GM12878 (cell line): ENCODE results near the gene THTPA.
"Not testable (repeated sequence)": the region's sequence is repeated elsewhere in the genome, so short reads cannot be mapped to it uniquely, and the experiment has no call there.

Experiments
- CTCF ChIP-seq, 3 experiments: IDR thresholded peaks in 2 of 3; conservative IDR thresholded peaks in 1 of 3; 2 replicates each; pipeline ENCODE4 v1.5.1; 2011; ENCODE audit warnings: low read depth in 3 of 3, low read length in 3 of 3, mild to moderate bottlenecking in 3 of 3, control low read depth in 2 of 3, moderate library complexity in 2 of 3, inconsistent platforms in 1 of 3, mixed read lengths in 1 of 3; ENCODE audit not compliant: control insufficient read depth in 2 of 3, insufficient read depth in 1 of 3; ENCODE audit errors: extremely low read depth in 1 of 3
- ESRRA ChIP-seq: IDR thresholded peaks from 2 replicates; pipeline ENCODE4 v1.6.1; 2012; ENCODE audit warnings: mild to moderate bottlenecking, low read length, improper control_type of control experiment
- HCFC1 ChIP-seq: fragments of 150-350 bp; IDR thresholded peaks from 2 replicates; pipeline ENCODE4 v1.6.1; 2014; ENCODE audit warnings: low read length
- MXI1 ChIP-seq: fragments of 150-350 bp; IDR thresholded peaks from 2 replicates; pipeline ENCODE4 v1.6.1; 2011; ENCODE audit warnings: low read depth, mild to moderate bottlenecking, inconsistent platforms, low read length, improper control_type of control experiment
- NR2C2 ChIP-seq: IDR thresholded peaks from 2 replicates; pipeline ENCODE4 v1.6.1; 2011; ENCODE audit warnings: borderline replicate concordance, low read depth; ENCODE audit not compliant: control insufficient read depth, insufficient read length
- POLR2AphosphoS2 ChIP-seq: IDR thresholded peaks from 2 replicates; pipeline ENCODE4 v1.6.1; 2011; ENCODE audit warnings: low read depth, mild to moderate bottlenecking, low read length, improper control_type of control experiment, moderate library complexity
- SMC3 ChIP-seq: IDR thresholded peaks from 2 replicates; pipeline ENCODE4 v1.6.1; 2011; ENCODE audit warnings: low read length, improper control_type of control experiment, borderline replicate concordance
- STAT1 ChIP-seq: fragments of 450-650 bp; conservative IDR thresholded peaks from 2 replicates; pipeline ENCODE4 v1.6.1; 2014; ENCODE audit warnings: antibody characterized with exemption, mild to moderate bottlenecking
- YY1 ChIP-seq: IDR thresholded peaks from 2 replicates; pipeline ENCODE4 v1.6.1; 2011; ENCODE audit warnings: low read depth, mild to moderate bottlenecking, low read length
- ZNF274 ChIP-seq: IDR thresholded peaks from one replicate; pipeline ENCODE4 v1.8.0; 2011; ENCODE audit not compliant: insufficient read length, insufficient read depth
- TF ChIP-seq, protein P1 (sequence below): IDR thresholded peaks from 2 replicates; pipeline ENCODE4 v1.6.1; 2012; ENCODE audit warnings: low read depth, low read length, improper control_type of control experiment
- TF ChIP-seq, protein P2 (sequence below): IDR thresholded peaks from 2 replicates; pipeline ENCODE4 v1.6.1; 2012; ENCODE audit warnings: low read depth, low read length, improper control_type of control experiment

DNA sequence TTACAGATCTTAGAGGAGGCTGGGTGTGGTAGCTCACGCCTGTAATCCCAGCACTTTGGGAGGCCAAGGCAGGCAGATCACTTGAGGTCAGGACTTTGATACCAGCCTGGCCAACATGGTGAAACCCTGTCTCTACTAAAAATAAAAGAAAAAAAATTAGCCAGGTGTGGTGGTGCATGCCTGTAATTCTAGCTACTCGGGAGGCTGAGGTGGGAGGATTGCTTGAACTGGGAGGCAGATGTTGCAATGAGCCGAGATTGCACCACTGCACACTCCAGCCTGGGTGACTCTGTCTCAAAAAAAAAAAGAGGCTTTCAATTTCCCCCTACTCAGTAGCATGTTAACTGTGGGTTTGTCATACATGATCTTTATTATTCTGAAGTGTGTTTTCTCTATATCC is 38.1 kb downstream of the THTPA start:
- not testable (repeated sequence) for TF ChIP-seq NR2C2; YY1; ESRRA; HCFC1; SMC3; CTCF (IDR thresholded peaks at IDR 0.05 in 2 of 3, conservative IDR thresholded peaks at IDR 0.05 in 1 of 3; ENCODE audit: control insufficient read depth in 2 of 3, extremely low read depth in 1 of 3, insufficient read depth in 1 of 3, low read depth in 3 of 3, low read length in 3 of 3); MXI1; STAT1; POLR2AphosphoS2; ZNF274
- TF ChIP-seq, protein P1, sequence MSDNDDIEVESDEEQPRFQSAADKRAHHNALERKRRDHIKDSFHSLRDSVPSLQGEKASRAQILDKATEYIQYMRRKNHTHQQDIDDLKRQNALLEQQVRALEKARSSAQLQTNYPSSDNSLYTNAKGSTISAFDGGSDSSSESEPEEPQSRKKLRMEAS, result not testable (repeated sequence)
- TF ChIP-seq, protein P2, sequence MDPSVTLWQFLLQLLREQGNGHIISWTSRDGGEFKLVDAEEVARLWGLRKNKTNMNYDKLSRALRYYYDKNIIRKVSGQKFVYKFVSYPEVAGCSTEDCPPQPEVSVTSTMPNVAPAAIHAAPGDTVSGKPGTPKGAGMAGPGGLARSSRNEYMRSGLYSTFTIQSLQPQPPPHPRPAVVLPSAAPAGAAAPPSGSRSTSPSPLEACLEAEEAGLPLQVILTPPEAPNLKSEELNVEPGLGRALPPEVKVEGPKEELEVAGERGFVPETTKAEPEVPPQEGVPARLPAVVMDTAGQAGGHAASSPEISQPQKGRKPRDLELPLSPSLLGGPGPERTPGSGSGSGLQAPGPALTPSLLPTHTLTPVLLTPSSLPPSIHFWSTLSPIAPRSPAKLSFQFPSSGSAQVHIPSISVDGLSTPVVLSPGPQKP, result not testable (repeated sequence)
